ENCODE measurements around the gene TTC32.
A peak's percentile ranks its signal among the peaks of the same experiment; 100 is the strongest.
"Not testable (repeated sequence)": the region's sequence is repeated elsewhere in the genome, so short reads cannot be mapped to it uniquely, and the experiment has no call there.

Gene TTC32

DNA sequence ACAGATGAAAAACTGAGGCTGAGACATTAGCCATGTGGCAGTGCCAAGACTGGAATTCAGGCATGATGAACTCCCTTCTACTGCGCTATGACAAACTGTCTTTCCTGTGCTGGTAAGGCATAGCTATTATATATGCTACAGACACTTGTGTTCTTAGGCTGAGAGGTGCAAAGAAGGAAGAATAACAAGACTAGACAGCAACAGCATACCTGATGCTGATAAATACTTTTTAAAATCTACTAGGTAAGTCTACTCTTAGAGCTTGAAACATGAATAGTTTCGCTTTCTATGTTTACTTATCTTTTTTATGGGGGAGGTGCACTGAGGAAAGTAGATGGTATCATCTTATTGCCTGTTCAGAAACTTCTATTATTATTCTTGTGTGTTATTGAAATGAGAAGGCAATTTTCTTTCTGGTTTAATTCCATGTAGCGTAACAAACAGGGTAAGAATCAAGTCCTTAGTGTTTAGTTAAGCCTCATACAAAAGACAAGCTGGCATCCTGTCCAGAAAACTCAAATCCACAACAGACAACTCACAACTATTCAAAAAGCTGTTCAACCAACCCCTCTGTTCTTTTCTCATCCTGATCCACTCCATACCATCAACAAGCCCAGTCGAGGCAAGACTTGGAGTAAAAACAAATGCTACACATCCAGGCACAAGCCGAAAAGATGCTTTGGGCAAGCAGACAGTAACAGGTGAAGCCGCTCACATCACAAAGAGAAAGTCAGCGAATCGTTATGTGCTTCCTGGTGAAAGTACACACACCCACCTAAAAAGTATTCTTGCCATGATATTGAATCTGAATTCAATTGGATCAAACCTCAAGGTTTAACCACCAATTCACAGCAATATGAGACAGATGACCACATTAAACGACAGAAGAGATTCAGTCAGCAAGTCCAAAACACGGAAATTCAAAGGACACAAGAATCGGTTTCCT lies 1.5 kb downstream of the TTC32 start:
- Histone ChIP-seq H3K27me3 (ENCODE audit: control insufficient read depth in 2 of 2, insufficient read depth in 2 of 2, low read length in 2 of 2) (no peaks in the 10 kb centered on the region), H3K9ac (ENCODE audit: low read depth in 1 of 2, low read length in 2 of 2) (peak overlapping the region; percentile 98 to 99), H3K36me3 (ENCODE audit: control insufficient read depth in 2 of 2, insufficient read depth in 2 of 2, low read length in 2 of 2) (no peaks in the 10 kb centered on the region), H3K27ac (ENCODE audit: low read depth in 2 of 2, low read length in 2 of 2) (peak overlapping the region; percentile 96 to 98), H3K4me1 (ENCODE audit: control insufficient read depth in 2 of 2, insufficient read depth in 2 of 2, low read length in 2 of 2) (peaks cover 8 to 9% of the 10 kb centered on the region in 2 donors), H3K9me3 (ENCODE audit: control insufficient read depth in 2 of 2, low read length in 2 of 2) (no peaks in the 10 kb centered on the region), H3K4me3 (ENCODE audit: low read length in 2 of 2) (peak overlapping the region; percentile 100)

DNA sequence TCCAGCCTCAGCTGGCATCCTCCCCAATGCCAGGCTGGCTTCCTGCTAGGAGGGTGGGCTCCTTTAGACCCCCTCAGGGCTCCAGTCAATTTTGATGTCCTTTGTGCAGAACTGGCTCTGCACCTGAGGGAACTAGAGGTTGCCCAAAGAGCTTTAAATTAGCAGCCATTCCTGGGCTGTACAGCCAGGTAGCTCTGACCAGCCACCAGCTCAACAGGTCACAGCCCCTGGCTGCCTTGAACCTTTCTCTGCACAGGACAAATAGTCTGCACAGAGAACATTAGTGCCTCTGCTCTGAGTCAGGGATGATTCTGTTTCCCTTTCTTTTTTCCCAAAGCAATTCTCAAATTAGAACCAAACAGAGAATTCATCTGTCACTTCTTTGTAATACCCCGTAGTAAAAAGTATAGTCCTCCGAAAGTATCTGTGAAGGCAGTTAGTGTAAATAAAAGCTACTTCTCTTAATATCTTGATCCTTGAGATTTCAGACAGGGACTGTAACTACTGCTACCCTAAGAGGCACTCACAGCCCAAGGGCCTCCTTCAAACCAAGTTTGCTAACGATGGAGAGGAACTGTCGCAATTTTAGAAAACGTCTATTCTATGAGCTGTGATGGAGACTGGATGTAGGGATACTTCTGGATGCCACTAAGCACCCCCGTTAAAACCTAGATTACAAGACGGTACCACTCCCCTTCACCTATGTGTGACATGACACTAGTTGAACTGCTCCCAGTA lies 3.0 kb downstream of the TTC32 start:
- Histone ChIP-seq H3K36me3 (ENCODE audit: control insufficient read depth in 2 of 2, insufficient read depth in 2 of 2, low read length in 2 of 2) (no peaks in the 10 kb centered on the region), H3K4me3 (ENCODE audit: low read length in 2 of 2) (no peak overlapping the region), H3K27me3 (ENCODE audit: control insufficient read depth in 2 of 2, insufficient read depth in 2 of 2, low read length in 2 of 2) (no peaks in the 10 kb centered on the region), H3K9ac (ENCODE audit: low read depth in 1 of 2, low read length in 2 of 2) (no peak overlapping the region), H3K4me1 (ENCODE audit: control insufficient read depth in 2 of 2, insufficient read depth in 2 of 2, low read length in 2 of 2) (peaks cover 8 to 9% of the 10 kb centered on the region in 2 donors), H3K9me3 (ENCODE audit: control insufficient read depth in 2 of 2, low read length in 2 of 2) (no peaks in the 10 kb centered on the region), H3K27ac (ENCODE audit: low read depth in 2 of 2, low read length in 2 of 2) (no peak overlapping the region)

DNA sequence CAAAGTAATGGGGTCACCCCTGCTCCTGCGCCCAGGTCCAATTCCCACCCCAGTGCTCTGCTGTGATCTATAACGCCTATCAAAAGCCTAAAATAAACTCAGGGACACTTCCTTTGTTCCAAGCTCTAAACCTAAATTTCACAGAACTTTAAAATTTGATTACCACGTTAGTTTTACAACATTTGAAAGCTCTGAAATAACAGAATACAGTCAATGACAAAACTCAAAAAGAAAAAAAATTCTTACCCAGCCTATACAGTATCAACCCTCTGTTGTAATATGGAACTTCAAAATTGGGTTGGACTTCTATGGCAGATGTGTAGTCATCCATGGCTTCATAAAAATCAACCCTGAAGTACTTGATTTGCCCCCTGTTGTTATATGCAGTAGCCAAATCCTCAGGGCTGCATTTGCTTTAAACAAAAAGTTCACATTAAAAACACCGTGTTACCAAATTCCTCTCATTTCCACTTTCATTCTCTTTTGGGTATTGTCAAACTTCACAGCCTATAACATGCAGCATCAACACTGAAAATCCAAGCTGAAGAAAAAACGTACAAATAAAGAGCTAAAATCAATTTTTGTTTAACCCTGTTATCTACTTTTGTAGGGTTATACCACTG lies 4.0 kb downstream of the TTC32 start:
- Histone ChIP-seq H3K9me3 (ENCODE audit: control insufficient read depth in 2 of 2, low read length in 2 of 2) (no peaks in the 10 kb centered on the region), H3K9ac (ENCODE audit: low read depth in 1 of 2, low read length in 2 of 2) (no peak overlapping the region), H3K4me1 (ENCODE audit: control insufficient read depth in 2 of 2, insufficient read depth in 2 of 2, low read length in 2 of 2) (peaks cover 8 to 9% of the 10 kb centered on the region in 2 donors), H3K27me3 (ENCODE audit: control insufficient read depth in 2 of 2, insufficient read depth in 2 of 2, low read length in 2 of 2) (no peaks in the 10 kb centered on the region), H3K36me3 (ENCODE audit: control insufficient read depth in 2 of 2, insufficient read depth in 2 of 2, low read length in 2 of 2) (no peaks in the 10 kb centered on the region), H3K27ac (ENCODE audit: low read depth in 2 of 2, low read length in 2 of 2) (no peak overlapping the region), H3K4me3 (ENCODE audit: low read length in 2 of 2) (no peak overlapping the region)

DNA sequence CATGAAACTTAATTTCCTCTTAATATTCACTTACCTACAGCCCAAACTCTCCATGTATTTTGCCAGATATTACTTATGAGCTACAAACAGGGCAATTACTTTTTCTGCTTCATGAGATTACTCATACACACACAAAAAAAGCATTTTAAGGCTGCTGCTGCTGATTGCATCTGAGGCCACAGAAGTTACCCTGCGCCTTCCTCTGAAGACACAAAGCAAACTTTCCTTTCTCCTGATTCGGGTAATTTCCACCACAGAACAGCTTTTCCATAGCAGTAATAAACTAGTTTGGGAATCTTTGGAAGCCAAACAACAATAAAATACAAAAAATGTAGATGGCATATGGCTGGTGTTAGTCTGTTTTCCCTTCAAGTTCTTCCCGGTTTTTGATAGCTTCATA lies 6.2 kb downstream of the TTC32 start:
- Histone ChIP-seq H3K27me3 (ENCODE audit: control insufficient read depth in 2 of 2, insufficient read depth in 2 of 2, low read length in 2 of 2) (no peaks in the 10 kb centered on the region), H3K36me3 (ENCODE audit: control insufficient read depth in 2 of 2, insufficient read depth in 2 of 2, low read length in 2 of 2) (no peaks in the 10 kb centered on the region), H3K4me1 (ENCODE audit: control insufficient read depth in 2 of 2, insufficient read depth in 2 of 2, low read length in 2 of 2) (peaks cover 7 to 8% of the 10 kb centered on the region in 2 donors), H3K9ac (ENCODE audit: low read depth in 1 of 2, low read length in 2 of 2) (no peak overlapping the region), H3K9me3 (ENCODE audit: control insufficient read depth in 2 of 2, low read length in 2 of 2) (no peaks in the 10 kb centered on the region), H3K4me3 (ENCODE audit: low read length in 2 of 2) (no peak overlapping the region), H3K27ac (ENCODE audit: low read depth in 2 of 2, low read length in 2 of 2) (no peak overlapping the region)

DNA sequence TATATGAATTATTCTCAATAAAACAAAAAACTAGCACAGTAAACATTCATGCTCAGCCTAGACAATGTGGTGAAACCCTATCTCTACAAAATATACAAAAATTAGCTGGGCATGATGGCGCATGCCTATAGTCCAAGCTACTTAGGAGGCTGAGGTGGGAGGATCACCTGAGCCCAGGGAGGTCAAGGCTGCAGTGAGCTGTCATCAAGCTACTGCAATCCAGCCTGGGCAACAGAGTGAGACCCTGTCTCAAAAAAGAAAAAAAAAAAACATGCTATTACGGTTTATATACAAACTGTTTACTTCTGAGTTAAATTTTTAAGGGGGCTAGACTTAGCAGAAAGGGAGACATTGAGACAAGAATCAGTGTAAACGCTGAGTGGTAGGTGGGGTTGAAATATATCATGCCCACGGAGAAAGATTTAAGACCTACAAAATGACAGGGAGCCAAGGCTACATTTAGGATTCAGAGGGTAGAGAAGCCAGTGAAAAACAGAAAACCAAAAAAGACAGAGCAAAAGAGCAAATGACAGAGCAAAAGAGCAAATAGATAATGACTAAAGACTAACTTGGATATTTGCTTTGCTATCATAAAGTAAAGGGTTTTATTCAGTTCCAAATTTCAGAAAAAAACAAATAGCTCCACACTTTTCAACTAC lies 7.5 kb downstream of the TTC32 start:
- Histone ChIP-seq H3K9ac (ENCODE audit: low read depth in 1 of 2, low read length in 2 of 2) (no peak overlapping the region), H3K9me3 (ENCODE audit: control insufficient read depth in 2 of 2, low read length in 2 of 2) (no peaks in the 10 kb centered on the region), H3K4me1 (ENCODE audit: control insufficient read depth in 2 of 2, insufficient read depth in 2 of 2, low read length in 2 of 2) (no peaks in the 10 kb centered on the region), H3K36me3 (ENCODE audit: control insufficient read depth in 2 of 2, insufficient read depth in 2 of 2, low read length in 2 of 2) (no peaks in the 10 kb centered on the region), H3K27ac (ENCODE audit: low read depth in 2 of 2, low read length in 2 of 2) (no peak overlapping the region), H3K27me3 (ENCODE audit: control insufficient read depth in 2 of 2, insufficient read depth in 2 of 2, low read length in 2 of 2) (no peaks in the 10 kb centered on the region), H3K4me3 (ENCODE audit: low read length in 2 of 2) (no peak overlapping the region)

DNA sequence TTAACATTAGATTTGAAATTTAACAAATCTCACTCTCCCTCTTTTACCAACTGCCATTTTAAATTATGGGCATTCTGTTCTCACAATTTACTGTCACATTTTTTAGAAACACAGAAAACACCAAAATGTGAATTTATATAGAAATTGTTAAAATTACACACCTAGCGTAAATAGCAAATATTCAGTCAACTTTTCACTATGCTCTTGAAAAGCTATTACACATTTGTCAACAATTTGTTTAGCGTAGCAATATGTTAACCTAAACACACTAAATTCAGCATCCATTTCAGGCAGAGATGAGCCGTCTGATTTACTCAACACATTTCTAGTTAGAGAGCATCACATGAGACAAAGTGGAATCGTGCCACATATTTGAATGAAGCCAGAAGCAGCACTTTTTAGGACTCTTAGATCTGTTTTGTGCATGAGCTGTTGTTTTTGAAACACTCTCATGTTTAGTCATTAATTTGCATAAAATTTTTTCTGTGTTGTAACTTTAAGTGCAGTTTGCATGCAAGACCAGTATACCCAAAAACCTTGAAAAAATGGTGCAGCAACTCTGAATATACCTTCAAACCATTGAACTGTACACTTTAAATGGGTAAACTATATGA lies 8.2 kb downstream of the TTC32 start:
- no peak overlapping the region for H3K27ac ChIP-seq (ENCODE audit: low read depth in 2 of 2, low read length in 2 of 2)
- H3K27me3 ChIP-seq (ENCODE audit: control insufficient read depth in 2 of 2, insufficient read depth in 2 of 2, low read length in 2 of 2): no peaks in the 10 kb centered on the region
- H3K9ac ChIP-seq (ENCODE audit: low read depth in 1 of 2, low read length in 2 of 2): no peak overlapping the region
- no peaks in the 10 kb centered on the region for H3K4me1 ChIP-seq (ENCODE audit: control insufficient read depth in 2 of 2, insufficient read depth in 2 of 2, low read length in 2 of 2)
- no peaks in the 10 kb centered on the region for H3K36me3 ChIP-seq (ENCODE audit: control insufficient read depth in 2 of 2, insufficient read depth in 2 of 2, low read length in 2 of 2)
- no peaks in the 10 kb centered on the region for H3K9me3 ChIP-seq (ENCODE audit: control insufficient read depth in 2 of 2, low read length in 2 of 2)
- no peak overlapping the region for H3K4me3 ChIP-seq (ENCODE audit: low read length in 2 of 2)

DNA sequence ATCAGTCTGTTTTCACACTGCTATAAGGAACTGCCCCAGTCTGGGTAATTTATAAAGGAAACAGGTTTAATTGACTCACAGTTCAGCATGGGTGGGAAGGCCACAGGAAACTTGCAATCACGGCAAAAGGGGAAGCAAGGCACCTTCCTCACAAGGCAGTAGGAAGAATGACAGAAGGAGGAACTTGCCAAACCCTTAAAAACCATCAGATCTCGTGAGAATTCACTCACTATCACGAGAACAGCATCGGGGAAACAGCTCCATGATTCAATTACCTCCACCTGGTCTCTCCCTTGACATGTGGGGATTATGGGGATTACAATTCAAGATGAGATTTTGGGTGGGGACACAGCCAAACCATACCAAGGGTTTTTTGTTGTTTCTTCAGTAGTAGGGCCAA lies 9.8 kb downstream of the TTC32 start:
- H3K9ac ChIP-seq (ENCODE audit: low read depth in 1 of 2, low read length in 2 of 2); H3K36me3 ChIP-seq (ENCODE audit: control insufficient read depth in 2 of 2, insufficient read depth in 2 of 2, low read length in 2 of 2); H3K4me1 ChIP-seq (ENCODE audit: control insufficient read depth in 2 of 2, insufficient read depth in 2 of 2, low read length in 2 of 2); H3K4me3 ChIP-seq (ENCODE audit: low read length in 2 of 2); H3K27me3 ChIP-seq (ENCODE audit: control insufficient read depth in 2 of 2, insufficient read depth in 2 of 2, low read length in 2 of 2); H3K27ac ChIP-seq (ENCODE audit: low read depth in 2 of 2, low read length in 2 of 2); H3K9me3 ChIP-seq (ENCODE audit: control insufficient read depth in 2 of 2, low read length in 2 of 2): not testable (repeated sequence)

DNA sequence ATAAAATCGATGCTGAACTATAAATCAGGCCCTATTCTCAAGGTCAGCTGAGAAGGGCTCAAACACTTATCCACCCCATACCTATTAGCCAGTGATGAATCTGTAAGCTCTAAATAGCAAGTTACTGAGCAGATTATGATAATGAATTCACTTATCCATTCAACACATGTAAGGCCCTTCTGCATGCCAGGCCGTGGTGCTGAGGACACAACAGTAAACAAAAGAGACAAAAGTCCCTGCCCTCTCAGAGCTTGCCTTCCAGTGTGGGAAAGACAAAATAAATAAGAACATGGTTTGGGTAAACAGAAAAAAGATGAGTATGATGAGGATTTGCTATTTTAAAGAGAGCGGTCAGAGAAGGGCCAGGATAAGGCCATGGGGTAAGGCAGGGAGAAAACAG lies 11.7 kb downstream of the TTC32 start:
- Histone ChIP-seq H3K4me3 (ENCODE audit: low read length in 2 of 2) (no peak overlapping the region), H3K9ac (ENCODE audit: low read depth in 1 of 2, low read length in 2 of 2) (no peak overlapping the region), H3K36me3 (ENCODE audit: control insufficient read depth in 2 of 2, insufficient read depth in 2 of 2, low read length in 2 of 2) (no peaks in the 10 kb centered on the region), H3K27ac (ENCODE audit: low read depth in 2 of 2, low read length in 2 of 2) (no peak overlapping the region), H3K4me1 (ENCODE audit: control insufficient read depth in 2 of 2, insufficient read depth in 2 of 2, low read length in 2 of 2) (peaks cover 0 to 10% of the 10 kb centered on the region in 2 donors), H3K27me3 (ENCODE audit: control insufficient read depth in 2 of 2, insufficient read depth in 2 of 2, low read length in 2 of 2) (no peaks in the 10 kb centered on the region), H3K9me3 (ENCODE audit: control insufficient read depth in 2 of 2, low read length in 2 of 2) (no peaks in the 10 kb centered on the region)

DNA sequence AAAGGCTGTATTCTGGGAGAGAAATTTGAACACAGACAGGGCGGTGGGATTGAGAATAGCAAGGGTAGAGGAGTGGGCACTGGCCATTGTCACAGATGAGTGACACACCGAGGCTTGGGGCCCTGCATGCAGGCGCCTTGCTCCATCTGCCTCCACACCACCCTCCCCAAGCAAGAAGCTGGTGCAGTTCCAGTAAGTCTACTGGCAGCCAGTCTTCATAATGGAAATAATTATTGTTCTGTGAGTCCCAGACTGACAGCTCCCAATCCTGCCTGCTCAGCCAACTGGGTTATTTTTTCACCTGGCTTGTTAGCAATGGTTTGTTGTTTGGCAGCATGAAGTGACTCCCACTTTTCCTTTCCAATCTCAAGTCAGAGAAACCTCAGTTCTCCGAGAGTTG lies 13.0 kb downstream of the TTC32 start:
- H3K36me3 ChIP-seq (ENCODE audit: control insufficient read depth in 2 of 2, insufficient read depth in 2 of 2, low read length in 2 of 2): no peaks in the 10 kb centered on the region
- H3K4me3 ChIP-seq (ENCODE audit: low read length in 2 of 2): no peak overlapping the region
- H3K27me3 ChIP-seq (ENCODE audit: control insufficient read depth in 2 of 2, insufficient read depth in 2 of 2, low read length in 2 of 2): no peaks in the 10 kb centered on the region
- peaks cover 0 to 10% of the 10 kb centered on the region in 2 donors for H3K4me1 ChIP-seq (ENCODE audit: control insufficient read depth in 2 of 2, insufficient read depth in 2 of 2, low read length in 2 of 2)
- H3K9me3 ChIP-seq (ENCODE audit: control insufficient read depth in 2 of 2, low read length in 2 of 2): no peaks in the 10 kb centered on the region
- H3K27ac ChIP-seq (ENCODE audit: low read depth in 2 of 2, low read length in 2 of 2): no peak overlapping the region
- H3K9ac ChIP-seq (ENCODE audit: low read depth in 1 of 2, low read length in 2 of 2): no peak overlapping the region
